ENCODE measurements around the gene SUCO.

DNA sequence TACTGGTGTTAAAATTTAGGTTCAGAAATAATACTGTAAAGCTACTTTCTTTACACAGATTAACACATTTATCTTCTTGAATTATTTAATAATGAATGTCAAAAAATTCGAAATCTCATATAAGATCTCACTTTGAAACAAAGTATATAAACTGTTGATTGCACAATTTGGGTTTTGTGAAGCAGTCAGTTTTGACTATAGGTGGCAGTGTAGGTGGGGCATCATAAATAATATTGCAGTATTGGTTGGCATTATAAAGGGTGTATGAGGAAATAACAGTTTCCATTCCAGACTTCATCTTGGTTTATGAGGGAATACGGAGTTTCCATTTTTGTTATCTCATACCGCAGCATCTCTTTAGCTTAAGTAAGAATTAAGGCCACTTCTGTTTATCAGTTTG is 49.9 kb downstream of the SUCO start:
- TF ChIP-seq, protein P1, sequence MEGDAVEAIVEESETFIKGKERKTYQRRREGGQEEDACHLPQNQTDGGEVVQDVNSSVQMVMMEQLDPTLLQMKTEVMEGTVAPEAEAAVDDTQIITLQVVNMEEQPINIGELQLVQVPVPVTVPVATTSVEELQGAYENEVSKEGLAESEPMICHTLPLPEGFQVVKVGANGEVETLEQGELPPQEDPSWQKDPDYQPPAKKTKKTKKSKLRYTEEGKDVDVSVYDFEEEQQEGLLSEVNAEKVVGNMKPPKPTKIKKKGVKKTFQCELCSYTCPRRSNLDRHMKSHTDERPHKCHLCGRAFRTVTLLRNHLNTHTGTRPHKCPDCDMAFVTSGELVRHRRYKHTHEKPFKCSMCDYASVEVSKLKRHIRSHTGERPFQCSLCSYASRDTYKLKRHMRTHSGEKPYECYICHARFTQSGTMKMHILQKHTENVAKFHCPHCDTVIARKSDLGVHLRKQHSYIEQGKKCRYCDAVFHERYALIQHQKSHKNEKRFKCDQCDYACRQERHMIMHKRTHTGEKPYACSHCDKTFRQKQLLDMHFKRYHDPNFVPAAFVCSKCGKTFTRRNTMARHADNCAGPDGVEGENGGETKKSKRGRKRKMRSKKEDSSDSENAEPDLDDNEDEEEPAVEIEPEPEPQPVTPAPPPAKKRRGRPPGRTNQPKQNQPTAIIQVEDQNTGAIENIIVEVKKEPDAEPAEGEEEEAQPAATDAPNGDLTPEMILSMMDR (IDR thresholded peaks at IDR 0.05; ENCODE audit: low read depth, low read length): peak; percentile 51
- no peak for TF ChIP-seq EZH2phosphoT487 (IDR thresholded peaks at IDR 0.05; ENCODE audit: low read depth)
